ENCODE measurements around the gene TEAD3.

Gene TEAD3

DNA sequence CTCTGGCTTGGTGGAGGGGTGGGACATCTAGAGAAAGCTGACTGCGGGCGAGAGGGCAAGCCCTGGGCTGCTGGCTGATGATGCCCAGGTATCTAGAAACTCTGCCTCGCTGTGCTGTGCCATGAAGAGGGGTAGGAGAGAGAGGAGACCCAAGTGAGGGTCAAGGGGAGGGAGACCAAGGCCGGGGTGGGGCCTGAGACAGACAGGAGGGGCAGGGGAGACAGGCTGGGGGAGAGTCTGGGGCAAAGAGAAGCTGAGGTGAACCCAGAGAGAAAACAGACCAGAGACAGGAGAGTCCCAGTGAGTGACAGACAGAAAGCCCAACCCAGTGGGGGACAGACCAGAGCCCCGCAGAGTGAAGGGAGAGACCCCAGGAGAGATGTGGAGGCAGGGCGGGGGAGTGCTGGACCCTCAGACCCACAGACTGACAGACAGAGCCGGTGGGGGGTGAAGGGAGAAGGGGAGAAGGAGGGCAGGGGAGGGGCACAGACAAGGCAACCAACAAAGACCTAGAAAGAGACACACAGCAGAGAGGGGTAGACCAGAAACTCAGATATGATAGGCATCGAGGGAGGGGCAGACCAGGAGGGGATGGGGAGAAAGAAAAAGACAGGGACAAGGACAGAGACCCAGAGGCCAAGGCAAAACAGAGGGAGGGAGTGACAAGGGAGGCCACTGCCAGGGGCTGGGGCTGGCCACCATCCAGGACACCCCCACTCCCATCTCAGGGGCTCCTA is 5.9 kb downstream of the TEAD3 start:
- DNase-seq: no peak

DNA sequence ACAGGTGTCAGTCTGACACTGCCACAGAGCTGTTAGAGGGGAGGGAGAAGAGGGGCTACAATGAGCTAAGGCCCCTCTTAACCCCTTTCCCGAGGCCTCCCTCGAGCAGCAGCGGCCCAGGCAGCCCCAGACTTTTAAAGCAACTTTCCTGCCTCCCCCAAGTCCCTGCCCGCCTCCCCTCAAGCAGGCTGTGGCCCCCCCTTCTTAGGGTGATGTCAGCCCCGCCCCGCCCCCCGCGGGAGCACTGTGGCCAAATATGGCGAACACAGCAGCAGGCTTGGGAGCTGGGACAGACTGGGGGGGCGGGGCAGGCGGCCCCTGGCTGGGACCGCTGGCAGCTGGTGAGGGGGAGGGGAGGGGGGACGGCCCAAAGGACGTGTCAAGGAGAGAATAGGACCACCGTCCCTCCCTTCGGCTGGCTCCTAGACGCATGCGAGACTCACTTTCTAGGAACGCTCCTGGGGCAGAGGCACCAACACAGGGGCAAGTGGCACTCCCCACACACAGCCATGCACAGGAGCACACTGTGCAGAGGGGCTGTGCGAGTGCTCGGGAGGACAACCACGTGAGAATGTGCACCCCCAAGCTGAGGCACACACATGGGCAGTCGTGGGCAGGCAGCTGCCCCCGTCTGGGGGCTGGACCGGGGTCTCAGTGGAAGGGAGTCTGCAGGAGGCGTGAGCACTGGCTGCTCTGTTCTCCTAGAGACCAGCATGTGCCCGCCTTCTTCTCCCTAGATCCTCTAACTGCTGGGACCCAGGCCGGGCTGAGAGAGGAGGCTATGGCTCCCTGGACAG is 6.7 kb downstream of the TEAD3 start:
- no peak for DNase-seq

DNA sequence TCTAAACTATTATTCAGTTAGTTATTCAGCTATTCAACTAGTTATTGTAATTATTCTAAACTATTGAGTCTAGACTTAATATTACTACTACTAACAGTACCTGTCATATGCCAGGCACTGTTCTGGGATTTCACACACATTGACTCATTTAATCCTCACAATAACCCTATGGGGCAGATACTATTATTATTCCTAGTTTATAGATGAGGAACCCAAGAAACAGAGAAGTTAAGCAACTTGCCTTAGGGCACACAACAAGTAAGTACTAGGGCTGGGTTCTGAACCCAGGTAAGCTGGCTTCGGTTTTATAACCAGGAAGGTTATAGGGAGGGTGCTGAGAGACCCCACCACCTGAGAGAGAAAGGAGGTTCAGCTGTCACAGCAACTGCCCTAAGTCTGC is 7.8 kb downstream of the TEAD3 start:
- DNase-seq: no peak

DNA sequence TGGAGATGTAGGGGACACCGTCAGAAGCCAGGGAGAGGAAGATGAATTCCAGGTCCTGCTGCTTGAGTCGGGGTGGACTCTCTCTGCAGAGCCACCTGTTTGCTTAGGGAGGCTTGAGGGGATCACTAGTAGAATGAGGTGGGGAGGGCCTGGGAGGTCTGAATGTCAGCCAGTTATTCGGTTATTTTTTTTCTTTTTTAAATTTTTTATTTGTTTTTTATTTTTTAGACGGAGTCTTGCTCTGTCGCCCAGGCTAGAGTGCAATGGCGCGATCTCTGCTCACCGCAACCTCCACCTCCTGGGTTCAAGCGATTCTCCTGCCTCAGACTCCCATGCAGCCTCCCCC is 8.4 kb downstream of the TEAD3 start:
- no peak for DNase-seq

DNA sequence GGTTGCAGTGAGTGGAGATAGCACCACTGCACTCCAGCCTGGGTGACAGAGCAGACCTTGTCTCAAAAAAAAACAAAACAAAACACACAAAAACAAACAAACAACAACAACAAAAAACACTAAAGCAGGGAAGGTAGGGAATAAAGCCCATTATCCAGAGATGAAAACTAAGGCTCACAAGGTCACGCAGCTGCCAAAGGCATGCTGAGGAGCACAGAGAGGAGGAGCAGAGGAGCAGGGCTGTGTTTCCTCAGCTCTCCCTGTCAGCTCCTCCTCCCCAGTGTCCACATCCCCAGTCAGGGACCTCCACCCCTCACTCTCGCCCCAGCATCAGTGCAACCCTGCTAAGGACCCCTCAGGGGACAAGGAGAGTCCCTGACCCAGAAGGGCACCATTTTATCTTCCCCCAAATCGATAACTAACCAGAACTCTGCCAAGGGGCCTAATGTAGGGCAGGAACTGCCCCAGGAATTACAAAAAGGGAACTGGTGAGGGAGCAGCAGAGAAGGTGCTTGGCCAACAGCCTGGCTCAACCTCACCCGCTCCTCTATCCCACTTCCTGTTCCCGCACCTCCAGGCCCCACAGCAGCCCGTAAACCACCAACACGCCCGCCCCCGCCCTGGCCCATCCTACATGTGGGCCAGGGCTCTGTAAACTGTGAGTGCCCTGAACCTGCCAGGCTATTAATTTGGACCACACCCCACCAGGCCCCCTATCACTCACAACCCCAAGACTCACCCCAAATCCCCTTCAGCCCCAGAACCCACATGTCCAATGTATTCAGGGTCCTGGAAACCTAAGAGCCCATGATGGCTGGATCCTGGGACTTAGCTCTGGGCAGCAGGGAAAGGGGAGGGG is 9.0 kb downstream of the TEAD3 start:
- DNase-seq: no peak

DNA sequence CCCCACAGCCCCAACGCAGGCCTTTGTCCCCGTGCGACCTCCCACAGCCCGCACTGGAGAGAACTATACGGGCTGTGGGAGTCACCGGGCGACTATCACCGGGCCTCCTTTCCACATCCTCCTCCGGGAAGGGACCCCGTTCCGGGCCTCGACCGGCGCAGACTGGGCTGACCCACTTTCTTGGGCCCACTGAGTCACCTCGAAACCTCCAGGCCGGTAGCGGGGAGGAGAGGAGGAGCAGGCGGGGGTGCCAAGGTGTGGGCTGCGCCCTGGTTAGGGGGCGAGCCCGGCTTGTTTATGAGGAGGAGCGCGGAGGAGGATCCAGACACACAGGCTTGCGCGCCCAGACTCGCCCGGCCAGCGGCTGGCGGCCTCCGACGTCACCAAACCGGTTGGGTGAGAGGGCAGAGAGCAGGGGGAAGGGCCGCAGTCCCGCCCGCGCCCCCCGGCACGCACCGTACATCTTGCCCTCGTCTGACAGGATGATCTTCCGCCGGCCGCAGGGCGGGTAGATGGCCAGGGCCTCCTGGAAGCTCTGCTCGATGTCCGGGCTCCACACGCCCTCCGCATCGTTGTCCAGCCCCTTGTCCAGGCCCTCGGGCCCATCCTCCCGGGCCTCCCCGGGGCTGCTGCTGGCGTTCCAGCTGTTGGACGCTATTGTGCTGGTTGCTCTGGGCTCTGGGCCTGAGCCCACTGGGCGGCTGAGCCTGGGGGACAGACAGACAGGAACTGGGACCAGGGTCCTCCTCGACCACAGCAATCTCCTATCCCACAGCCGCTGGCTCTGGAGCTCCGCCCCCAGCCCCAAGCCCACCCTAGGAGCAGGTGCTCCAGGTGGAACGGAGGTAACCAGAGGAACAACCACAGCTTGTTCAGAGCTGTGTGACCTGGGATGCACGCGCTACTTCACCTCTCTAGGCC is 10.6 kb downstream of the TEAD3 start:
- no peak for DNase-seq

DNA sequence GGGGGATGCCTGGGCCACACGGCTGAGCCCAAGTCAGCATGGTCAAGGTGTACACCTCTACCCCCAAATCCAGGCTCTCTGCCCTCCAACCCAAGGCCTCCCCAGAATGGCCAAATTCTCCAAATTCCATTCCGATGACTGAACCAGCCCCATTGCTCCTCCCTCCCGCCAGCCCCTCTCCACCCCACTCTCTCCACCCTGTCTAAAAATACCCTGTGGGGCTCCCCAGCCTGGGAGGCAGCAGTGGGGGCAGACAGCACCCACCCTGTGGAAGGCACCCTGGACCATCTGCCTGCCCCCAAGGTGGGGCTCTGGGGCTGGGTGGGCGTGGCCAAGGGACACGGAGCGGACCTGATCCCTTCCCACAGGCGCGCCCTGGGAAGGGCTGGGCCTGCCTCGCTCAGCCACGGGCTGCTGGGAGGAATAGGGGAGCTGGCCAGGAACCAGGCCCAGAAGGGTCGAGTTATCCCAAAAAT is 11.4 kb downstream of the TEAD3 start:
- no peak for DNase-seq

DNA sequence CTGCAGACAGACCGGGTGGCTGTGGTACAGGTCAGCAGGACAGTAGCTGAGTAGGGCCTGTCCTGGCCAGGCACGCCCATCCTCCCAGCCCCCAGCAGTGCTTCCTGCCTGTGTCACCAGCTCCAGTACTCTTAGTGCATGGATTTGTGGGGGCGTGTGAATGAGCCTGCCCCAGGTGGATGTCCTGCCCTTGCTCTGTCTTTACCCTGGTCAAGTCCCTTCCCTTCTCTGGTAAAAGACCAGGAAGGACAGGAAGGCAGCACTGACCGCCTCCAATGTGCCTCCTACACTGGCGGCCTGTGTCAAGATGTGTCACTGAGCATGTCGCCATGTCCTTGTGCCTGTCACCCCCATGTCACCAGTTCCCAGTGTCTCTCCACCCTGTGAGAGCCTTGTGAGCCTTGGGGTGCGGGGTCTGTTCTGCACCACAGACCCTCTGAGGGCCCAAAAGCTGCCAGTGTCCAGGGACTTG is 11.9 kb downstream of the TEAD3 start:
- no peak for DNase-seq

DNA sequence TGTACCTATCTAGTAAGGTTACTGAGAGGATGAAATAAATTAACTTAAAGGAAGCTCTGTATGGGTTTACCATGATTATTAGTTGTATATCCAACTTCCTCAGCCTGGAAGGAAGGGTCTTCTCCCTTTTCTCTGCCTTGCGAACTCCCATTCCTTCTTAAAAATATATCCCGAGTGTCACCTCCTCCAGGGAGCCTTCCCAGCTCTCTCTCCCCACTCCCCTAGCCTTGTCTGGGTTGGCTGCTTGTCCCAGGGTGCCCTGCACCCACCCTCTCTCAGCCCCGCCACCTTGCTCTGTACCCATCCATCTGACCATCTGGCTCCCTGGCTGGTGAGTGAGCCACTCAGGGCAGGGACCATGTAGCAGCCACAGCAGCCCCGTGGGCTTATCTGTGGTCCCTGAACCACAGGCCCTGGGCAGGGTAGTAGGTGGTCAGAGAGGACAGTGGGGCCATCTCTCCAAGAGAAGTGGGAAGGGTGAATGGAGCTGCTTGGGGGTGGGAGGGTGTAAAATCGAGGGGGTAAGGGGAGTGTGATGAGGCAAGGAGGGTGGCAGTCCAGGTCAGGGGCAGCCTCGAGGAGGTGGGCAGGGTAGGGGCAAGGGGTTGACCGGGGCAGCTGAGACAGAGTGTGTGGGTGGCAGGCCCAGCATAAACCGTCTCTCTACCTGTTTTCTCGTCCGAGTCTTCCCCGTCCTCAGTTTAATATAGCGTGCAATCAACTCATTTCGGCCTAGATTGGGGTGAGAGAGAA is 12.8 kb downstream of the TEAD3 start:
- DNase-seq: no peak

DNA sequence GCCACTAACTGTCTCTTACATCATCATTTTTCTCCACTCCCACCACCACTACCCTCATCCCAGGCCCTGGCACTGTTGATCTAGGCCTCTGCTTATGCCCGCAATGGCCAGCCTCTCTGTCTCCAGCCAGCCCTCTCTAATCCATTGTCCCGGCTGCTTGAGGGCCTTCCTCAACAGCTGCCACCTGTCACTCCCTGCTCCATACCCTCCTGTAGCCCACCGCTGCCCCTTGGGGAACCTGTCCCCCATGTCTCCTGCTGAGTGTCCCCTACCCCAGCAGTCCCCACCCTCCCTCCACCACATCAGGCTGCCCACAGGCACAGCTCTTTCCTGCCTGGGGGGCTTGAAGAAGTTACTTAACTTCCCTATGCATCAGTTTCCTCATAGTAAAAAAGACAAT is 13.4 kb downstream of the TEAD3 start:
- DNase-seq: no peak

DNA sequence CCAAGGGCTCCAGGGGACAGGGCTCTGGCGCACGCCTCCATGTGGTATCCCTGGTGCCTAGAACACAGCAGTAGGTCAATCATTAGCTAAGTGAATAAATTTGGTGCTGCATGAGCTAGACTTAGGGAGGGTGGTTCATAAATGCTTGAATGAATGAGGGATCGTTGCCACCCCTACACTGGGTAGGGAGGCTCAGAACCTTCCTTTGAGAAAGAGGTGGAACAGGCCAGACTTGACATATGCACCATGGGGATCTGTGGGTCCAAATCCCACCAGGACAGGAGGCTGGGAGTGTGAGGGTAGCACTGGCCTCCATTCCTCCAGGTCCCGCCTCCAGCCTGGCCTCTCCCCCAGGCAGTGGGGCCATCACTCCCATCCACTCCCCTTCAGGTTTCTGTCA is 13.8 kb downstream of the TEAD3 start:
- no peak for DNase-seq

DNA sequence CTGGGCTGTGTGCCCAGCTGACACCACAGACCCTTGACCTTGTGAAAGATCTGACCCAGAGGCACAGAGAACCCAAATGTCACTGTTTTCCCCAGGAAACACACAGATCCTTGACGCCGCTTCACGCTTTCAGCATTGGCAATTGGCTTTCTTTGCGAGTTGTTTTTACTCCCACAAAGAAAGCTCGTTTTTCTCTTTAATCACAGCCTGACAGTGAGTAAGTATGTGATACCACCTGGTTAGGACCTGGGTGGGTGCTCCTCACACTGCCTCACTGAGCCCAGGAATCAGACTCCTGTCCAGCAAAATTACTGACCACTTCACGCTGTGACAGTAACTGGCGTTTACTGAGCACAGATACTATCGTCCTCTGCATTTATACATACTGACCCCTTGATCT is 15.7 kb downstream of the TEAD3 start:
- no peak for DNase-seq

DNA sequence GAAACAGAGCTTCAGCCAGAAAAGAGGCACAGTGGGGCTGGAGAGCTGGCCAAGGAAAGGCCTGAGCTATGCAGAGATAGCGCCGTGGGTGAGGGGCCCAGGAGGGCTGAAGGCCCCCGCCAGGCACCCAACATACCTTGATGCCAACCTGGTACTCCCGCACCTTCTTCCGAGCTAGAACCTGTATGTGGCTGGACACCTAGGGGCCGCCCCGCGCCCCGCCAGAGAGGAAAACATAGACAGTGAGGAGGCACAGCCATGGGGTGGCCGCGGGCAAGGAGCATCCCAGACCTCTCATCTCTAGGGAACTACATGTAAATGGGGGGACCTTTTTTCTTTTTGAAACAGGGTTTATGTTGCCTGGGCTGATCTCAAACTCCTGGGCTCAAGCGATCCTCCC is 16.7 kb downstream of the TEAD3 start:
- DNase-seq: no peak

DNA sequence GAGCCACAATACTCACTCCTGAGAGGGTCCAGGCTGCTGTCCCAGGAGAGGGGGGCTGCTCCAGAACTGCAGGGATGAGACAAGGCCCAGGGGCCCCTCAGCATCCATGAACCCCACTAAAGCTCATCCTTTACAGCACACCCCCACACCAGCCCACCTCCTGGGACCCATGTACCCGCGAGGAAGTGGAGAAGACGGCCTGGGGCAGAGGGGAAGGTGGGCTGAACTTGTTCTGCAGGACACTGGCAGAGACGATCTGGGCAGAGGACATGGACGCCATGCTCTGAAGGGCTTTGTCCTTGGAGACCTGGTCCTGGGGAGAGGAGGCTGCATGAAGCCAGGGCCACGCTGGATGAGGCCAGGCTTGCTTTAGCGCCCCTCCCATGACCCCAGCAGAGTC is 18.6 kb downstream of the TEAD3 start:
- DNase-seq: no peak

DNA sequence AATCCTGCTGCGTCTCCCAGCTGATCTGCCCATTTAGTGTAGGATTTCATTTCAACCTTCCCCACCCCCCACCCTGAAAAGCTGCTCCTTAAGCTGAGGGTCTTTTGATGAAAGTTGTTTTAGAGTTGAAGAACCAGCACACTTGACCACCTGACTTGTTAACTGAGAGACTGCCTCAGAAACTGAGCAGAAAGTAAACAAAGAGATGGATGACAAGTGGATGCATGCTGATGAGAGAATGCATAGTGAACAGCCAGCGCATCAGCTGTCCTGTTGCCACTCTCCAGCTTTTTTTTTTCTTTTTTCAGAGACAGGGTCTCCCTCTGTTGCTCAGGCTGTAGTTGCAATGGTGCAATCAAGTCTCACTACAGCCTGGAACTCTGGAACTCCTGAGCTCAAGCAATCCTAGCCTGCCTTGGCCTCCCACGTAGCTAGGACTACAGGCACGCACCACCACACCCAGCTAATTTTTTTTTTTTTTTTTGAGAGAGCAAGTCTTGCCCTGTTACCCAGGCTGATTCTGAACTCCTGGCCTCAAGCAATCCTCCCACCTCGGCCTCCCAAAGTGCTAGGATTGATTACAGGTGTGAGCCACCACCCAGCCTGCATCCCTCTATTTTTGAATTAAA is 19.2 kb downstream of the TEAD3 start:
- DNase-seq: no peak

DNA sequence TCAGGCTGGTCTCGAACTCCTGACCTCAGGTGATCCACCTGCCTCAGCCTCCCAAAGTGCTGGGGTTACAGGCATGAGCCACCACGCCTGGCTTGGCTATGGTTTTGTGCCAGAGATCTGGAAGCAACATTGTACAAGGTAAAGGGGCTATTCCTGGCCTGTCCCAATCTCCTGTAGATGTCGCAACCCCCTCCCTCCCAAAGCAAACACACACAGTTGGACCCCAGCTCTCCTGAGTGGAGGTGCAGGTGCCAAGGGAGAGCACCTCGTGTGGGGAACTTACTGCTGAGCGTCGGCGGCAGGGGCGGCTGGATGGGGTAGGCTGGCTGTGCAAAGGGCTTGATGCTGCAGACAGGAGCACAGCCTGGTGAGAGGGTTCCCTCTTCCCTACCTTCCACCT is 19.9 kb downstream of the TEAD3 start:
- no peak for DNase-seq

DNA sequence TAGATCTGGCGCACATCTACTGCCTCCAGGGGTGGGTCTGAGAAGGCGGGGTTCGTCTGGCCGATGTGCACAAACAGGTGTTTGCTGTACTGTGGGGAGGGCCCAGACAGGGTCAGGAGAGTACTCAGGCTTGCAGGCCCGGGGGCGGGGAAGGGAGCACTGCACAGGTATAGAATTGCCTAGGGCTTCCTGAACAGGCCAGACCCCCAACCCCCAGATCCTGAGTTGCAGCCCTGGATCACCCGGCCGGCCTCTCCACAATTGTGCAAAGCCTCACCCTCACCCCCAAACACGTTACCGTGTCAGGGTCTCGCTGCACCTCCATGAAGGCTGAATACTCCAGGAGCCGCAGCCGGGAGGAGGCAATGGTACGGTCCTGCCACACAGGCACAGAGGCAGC is 20.9 kb downstream of the TEAD3 start:
- DNase-seq: no peak

DNA sequence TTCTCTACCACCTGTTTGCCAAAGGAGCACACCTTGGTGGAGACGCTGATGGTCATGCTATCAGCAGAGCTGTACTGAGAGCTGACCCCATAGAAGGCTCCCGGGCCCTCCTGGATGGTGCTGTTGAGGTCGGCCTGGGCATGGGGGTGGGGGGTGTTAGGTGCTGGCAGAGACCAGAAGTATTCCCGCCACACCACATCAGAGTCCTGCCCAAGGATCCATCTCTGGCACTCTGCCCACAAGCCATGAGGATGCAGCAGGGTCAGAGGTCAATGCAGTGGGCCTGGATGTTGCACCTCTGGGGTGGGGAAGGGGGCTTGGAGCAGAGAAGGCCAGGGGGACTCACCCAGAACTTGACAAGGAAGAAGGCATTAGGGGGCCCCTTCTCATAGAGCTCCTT is 21.3 kb downstream of the TEAD3 start:
- no peak for DNase-seq

DNA sequence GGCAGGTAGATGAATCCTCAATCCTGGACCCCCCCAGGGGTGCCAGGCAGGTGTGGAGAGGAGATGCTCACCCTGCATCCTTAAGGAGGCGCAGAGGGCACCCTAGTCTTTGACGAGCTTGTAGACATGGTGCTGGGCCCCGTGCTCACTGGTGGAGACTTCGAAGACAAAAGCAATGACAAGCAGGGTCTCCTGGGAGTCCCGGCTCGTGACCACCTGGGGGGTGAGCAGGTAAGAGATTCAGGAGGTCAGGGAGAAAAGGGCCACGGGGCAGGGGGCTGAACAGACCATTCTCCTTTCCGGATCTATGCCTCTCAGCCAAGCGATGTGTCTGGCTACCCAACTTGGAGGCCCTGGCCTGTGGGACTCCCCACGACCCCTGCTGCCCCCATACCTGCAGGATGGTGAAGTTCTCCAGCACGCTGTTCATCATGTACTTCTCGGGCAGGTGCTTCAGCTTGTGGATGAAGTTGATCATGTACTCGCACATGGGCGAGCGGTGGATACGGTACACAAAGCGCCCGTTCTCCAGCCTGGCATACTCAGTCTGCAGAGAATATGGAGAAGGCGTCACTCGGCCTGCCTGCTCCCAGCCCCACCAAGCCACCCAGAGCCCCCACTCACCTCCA is 21.8 kb downstream of the TEAD3 start:
- no peak for DNase-seq

DNA sequence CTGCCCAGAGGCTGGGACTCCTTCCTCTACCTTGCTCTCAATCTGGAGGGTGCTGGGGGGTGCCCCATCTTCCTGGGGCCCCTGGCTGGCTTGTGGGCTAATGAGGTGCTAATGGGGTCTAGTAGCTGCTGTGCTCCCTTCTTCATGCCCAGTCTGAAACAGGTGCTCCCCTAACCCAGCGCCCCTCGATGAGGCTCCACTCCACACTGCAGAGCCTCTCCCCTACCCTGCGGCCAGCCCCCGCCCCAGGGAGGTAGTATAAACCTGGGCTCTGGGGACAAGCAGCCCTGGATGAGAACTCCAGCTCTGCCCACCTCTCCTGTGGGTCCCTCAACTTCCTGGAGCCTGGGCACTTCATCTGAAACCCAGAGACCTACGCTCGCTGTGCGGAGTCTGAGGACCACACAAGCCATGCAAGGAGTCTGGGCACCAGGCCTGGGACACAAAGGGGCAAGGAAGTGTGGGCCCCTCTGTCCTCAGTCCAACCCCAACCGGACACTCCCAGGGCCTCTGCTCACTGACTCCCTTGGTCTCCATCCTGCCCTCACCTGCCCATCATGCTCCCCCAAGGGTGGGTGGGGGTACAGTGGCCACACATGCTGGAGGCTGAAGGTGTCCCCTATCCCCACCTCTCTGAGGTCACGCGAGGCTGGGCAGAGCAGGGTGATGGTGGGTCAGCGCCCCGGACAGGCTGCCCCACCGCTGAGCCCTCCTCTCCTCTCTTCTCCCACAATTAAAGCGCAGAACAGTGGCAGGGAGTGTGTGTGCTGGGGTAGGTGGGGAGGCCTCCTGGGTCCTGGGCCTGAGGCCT is 22.5 kb downstream of the TEAD3 start:
- no peak for DNase-seq

All from central memory CD4-positive, alpha-beta T cell (primary cell).